ENCODE measurements around the gene HTRA2.

Gene HTRA2

DNA sequence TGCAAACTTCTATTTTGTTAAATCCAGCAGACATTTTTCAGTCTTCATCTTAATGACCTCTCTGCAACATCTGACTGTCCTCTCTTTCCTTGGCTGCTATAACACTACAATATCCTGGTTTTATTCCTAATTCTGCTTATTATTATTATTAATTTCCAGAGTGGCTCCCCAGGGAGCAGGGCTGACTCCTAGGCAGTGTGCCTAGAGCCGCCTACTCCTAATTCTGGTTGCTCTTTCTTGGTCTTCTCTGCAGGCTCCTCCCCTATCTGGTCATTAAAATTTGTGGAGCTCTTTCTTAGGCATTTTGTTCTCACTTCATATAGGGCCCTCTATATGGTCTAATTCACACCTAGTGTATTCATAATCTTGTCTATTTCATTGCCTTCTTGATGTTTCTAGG lies 13.2 kb downstream of the HTRA2 start:
- no peak for DNase-seq (ENCODE audit: low read depth in 2 of 2)

DNA sequence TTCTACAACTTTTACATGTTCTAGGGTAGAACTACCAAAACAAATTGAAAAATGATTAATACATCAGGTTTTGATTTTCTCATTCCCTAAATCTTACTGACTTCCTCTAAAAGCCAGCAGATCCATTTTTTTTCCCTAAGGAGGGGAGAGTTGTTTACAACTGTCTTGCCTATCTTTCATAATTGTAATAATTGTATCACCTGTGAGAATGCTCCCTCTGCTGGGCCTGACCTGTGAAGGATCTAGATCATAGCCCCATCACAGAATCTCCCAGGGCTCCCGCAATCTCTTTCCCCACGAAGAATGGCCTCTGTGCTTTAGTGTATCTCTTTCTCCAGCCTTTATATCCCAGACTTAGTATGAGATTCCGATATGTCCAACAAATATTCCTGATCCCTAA lies 14.9 kb downstream of the HTRA2 start:
- no peak for DNase-seq (ENCODE audit: low read depth in 2 of 2)

DNA sequence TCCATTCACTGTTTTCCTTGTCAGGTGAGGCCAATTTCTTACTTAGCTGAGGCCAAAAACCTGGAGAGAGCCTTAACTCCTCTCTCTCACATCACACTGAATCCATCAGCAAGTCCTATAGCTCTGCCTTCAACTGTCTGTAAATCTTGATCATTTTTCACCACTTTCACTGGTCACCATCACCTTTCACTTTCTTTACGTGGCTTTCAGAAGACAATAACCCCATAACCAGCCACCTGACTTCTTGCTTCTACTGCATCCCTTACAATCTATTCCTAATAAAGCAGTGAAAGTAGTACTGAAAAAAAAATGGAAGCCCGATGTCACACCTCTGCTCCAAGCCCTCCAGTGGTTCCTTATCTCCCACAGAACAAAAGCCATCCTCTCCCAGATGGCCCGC lies 16.3 kb downstream of the HTRA2 start:
- DNase-seq (ENCODE audit: low read depth in 2 of 2): no peak

DNA sequence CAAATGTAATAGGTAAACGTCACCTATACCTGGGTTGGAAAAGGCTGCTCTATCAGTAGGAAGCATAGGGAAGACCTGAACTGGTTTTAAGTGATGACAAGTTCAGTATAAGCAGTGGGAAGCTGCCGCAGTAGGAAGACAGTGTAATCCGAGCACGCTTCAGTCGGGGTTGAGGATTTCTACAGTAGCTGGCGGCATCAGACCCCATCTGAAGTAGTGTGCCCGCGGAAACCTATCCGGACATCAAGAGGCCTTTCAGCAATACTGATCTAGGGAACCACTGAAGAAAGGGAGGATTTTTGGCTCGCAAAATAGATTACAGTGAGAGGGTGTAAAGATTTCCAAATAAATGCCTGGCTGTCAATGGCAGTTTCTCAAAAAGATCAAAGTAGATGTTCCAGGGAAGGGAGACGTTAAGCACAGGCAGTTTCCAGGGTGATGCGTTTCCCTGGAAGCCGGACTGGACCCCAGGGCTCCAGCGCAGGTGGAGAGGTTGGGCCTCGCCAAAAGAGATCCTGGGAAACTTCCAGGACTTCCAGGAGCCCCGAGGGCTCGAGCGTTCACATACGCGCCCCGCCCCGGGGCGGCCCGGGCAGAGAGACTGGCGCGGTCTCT lies 18.7 kb downstream of the HTRA2 start:
- DNase-seq (ENCODE audit: low read depth in 2 of 2): no peak

DNA sequence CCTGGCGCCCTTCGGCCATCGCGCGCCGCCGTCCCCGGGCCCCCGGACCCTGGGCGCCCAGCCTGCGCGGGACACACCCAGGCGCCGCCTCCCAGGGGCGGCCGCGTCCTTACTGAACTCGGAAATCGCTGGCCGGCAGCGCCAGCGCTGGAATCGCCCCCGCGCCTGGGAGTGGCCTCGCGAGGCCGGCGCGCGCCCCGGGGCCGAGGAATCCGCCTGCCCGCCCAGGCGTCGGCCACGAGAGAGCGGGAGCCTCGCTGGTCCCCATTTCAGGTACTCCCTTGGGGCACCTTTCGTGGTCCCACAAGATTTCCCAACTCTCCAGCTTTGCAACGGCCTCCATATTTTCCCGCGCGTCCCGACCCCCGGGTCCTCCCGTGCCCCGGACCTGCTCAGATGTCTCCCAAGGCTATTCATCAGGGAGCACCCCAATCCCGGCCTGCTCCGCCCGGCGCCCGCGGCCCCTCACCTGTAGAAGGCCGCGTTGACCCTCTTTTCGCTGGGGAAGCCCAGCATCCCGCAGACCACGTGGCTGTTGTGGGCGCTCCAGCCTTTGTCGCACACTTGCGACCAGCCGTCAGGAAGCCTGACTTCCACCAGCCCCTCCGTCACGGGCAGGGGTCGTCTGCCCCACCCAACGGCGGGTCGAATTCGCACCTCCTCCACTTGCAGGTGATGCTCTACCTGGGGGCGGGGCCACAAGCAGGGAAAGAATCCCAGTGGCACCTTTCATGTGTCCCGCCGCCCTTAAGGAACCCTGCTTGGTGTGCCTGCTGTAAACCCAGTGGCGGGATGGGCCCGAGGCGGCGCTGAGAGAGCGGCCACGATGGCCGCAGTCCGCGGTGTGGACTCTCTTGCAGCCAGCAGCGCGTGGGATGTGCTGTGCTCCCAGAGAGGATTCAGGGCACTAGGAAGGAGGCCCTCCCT lies 19.4 kb downstream of the HTRA2 start:
- DNase-seq (ENCODE audit: low read depth in 2 of 2): no peak

DNA sequence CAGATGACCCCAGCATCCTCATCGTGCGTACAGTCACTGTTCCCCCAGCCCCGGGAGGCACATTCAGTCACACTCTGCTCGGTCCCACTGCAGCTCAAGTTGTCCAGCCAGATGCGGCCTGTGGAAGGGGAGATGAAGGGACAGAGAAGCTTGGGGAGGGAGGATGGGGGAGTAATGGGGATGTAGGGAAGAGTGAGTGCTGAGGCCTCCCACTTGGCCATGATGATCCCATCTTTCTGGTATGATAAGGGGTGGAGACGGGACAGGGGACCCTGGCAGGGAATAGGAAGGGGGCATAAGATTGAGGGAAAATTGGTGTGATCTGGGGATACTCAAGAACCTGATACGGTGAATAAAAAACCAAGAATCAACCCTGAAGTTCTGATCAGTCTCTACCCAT lies 20.5 kb downstream of the HTRA2 start:
- DNase-seq (ENCODE audit: low read depth in 2 of 2): no peak

DNA sequence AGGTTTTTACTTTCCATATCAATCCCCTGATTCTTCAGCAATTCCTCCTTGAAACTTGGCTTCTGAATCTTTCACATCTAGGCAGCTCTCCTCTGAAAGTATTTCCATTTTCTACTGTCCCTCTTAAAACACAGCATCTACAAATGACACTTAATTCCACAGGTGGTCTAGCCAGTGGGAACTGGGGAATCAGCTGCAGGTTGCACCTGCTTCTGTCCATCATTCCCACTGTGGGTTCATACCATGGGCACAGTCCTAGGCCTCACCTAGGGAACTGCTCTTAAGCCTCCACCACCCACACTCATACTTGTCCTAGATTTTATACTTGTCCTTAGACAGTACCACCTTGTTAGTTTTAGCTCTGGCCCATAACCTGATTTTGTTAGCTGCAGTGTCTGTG lies 21.8 kb downstream of the HTRA2 start:
- DNase-seq (ENCODE audit: low read depth in 2 of 2): no peak

DNA sequence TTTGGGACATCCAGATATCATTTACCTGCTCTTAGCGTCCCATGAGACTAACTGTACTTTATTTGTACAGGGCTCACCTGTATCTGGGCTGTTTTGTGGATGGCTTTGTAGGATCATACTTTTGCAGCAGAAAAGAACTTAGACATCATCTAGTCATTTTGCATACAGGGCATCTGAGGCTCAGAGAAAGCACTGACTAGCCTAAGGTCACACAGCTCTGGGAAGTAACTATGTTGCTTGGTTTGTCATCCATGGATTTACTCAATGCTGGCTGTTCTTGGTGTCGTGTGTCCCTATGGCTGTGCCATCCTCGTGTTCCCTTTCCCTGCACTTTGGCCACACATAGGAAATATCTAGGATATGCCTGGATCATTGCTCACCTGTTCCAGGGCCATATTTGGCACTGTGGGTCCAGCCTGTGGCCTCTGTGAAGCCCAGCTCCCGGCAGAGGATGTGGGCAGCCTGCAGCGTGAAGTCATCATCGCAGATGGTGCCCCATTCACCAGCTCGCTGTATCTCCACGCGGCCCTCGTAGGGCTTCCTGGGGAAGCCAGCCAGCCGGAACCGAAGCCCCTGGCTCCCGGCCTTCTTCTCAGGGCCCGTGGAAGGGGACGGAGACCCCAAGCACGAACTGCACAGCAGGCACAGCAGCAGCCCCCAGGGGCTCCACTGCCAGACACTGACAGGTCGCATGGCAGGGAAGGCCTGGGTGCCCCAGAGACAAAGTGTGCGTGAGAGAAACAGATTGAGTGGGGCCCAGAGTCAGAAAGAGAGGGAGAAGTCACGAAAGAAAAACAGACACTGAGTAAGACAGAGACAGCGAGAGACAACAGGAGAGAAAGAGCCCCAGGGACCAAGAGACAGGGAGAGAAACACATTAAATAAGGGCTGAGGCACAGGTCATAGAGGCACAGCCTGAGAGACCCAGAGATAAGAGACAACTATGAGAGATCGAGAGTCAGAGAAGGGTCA lies 22.5 kb downstream of the HTRA2 start:
- no peak for DNase-seq (ENCODE audit: low read depth in 2 of 2)

DNA sequence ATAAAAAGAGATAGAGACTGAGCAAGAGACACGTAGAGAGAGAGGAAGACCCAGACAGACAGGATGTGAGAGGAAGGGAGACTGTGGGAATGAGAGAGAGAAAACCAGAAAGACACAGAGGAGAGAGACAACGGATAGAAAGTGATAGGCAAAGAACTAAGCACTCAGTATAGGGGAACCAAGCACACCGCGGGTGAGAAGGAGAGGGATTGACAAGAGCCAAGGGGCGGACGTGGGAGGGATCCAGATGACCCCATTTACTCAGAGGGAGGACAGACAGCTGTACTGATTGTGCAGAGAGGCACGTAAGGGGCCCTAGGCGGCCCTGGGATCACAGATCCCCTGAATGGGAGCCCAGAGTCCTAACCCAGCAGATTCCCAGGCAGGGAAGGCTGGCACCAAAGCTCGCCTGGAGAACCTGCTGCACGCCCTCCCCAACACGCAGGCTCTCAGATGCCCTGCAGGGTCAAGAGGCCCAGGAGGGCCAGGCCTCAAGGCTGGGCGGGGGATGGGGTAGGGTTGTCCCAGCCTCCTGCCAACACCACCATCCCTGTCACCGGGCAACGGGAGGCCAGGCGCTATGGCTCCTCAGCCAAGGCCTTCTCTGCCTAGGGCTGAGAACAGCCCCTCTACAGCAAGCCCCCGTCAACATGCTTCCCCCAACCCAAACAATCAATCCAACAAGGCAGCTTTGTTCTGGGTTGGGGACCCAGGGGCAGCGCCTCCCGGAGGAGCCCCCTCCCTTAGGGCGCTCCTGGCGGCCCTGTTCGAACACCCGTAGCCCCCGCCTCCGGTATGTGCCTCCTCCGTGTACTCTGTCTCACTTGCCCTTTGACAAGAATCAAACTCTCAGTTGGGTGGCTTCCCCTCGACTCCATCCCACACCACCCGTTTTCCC lies 23.4 kb downstream of the HTRA2 start:
- no peak for DNase-seq (ENCODE audit: low read depth in 2 of 2)

DNA sequence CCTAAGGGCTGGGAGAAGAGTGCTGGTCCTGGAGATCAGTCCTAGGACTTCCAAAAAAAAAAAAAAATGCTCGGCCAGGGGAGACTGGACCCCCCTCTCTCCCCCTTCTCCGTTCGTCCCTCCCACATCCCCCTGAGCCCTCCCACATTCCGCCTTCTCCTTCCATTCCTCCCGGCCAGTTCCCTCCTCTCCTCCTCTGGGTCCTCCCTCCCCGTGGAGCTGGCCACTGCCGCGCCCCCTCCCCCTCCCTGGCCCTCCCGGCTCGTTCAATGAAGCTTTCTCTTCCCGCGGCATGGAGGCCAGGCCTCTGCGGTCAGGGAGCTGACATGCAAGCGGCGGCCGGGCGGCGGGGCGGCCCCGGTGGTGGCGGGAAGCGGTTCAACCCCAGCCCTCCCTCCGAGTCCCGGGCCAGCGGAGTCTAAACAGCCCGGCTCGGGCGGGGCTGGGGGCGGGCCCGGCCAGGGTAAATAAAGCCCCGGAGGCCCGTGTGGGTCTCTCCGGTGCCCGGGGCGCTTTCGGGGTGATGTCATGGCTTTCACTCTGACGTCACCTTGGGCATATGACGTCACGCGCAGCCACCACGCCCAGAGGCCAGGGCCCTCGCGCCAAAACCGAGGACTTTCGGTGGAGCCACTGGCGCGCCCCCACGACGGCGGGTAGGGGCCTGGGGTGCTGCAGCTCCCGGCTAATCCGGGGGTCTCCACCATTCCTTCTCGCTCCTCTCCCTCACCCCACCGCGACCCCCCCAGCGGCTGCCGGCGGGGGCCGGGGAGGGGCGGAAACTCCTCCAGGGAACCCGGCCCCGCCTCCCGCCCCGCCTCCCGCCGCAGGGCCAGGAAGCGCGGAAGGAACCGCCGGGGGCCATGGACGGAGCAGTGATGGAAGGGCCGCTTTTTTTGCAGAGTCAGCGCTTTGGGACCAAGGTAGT lies 24.4 kb downstream of the HTRA2 start, which contains the start of the genes DOK1 and LOXL3:
Gene DOK1, plus strand, starts transcription at position 829 of the 928 bp plus-strand sequence. Its CDS starts 35 bp downstream, at position 864.
Gene LOXL3, minus strand, starts transcription at position 51 of the 928 bp plus-strand sequence. CDS start 1,308 bp downstream, outside the sequence.
- peak; percentile 58 to 82 for DNase-seq (ENCODE audit: low read depth in 2 of 2)

DNA sequence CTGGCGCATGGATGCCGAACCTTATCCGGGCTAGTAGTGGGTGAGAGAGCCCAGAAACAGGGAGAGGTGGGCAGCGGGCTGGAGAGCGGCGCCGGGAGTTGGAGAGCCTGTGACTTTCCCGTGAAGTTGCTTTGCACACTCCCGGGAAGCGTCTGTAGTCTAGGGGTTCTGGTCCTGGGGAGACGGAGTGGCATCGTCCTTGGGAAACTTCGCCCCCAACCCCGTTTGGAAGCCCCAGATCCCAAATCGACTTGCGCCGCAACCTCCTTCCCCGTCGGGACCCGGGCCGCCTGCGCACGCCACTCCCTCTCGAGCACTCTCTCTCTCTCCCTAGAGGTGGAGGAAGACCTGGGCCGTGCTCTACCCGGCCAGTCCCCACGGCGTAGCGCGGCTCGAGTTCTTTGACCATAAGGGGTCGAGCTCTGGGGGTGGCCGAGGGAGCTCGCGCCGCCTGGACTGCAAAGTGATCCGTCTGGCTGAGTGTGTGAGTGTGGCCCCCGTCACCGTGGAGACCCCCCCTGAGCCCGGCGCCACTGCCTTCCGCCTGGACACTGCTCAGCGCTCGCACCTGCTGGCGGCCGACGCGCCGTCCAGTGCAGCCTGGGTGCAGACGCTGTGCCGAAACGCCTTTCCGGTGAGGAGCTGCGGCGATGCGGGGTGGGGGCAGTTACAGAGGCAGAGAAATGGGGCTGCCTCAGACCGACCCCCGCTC lies 25.2 kb downstream of the HTRA2 start:
- DNase-seq (ENCODE audit: low read depth in 2 of 2): no peak

DNA sequence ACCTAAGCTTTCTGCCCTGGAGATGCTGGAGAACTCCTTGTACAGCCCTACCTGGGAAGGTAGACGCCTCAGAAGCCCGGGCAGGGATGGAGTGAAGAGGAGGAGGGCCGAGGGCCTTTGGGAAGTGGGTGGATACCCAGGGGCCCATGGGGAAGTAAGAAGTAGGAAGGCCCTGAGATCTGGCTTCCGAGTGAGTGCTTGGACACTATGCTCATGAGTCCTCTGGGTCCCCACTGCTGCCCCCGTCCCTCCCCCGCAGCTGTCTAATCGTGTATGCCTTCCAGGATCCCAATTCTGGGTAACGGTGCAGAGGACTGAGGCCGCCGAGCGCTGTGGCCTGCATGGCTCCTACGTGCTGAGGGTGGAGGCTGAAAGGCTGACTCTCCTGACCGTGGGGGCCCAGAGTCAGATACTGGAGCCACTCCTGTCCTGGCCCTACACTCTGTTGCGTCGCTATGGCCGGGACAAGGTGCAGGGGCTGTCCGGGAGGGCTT lies 25.9 kb downstream of the HTRA2 start:
- no peak for DNase-seq (ENCODE audit: low read depth in 2 of 2)

DNA sequence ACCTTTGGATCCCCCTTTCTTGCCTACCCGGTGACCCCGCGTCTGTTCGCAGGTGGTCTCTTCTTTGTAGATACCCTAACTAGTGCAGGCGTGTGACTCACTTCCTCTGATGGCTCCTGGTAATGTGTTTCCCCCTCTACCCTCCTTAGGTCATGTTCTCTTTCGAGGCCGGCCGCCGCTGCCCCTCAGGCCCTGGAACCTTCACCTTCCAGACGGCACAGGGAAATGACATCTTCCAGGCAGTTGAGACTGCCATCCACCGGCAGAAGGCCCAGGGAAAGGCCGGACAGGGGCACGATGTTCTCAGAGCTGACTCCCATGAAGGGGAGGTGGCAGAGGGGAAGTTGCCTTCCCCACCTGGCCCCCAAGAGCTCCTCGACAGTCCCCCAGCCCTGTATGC lies 26.4 kb downstream of the HTRA2 start:
- no peak for DNase-seq (ENCODE audit: low read depth in 2 of 2)

DNA sequence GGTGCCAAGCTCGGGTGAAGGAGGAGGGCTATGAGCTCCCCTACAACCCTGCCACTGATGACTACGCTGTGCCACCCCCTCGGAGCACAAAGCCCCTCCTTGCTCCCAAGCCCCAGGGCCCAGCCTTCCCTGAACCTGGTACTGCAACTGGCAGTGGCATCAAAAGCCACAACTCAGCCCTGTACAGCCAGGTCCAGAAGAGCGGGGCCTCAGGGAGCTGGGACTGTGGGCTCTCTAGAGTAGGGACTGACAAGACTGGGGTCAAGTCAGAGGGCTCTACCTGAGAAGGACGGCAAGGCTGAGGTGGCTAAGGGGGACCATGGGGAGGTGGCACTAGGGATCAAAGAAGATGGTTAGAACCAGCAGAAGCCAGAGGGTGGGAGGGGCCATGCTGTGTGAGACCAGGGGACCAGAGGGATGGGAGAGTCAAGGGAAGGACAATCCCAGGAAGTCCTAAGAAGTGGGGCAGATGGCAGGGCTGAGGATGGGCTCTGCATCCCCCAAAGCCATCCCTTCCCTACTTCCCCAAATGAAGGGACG lies 27.2 kb downstream of the HTRA2 start:
- no peak for DNase-seq (ENCODE audit: low read depth in 2 of 2)

DNA sequence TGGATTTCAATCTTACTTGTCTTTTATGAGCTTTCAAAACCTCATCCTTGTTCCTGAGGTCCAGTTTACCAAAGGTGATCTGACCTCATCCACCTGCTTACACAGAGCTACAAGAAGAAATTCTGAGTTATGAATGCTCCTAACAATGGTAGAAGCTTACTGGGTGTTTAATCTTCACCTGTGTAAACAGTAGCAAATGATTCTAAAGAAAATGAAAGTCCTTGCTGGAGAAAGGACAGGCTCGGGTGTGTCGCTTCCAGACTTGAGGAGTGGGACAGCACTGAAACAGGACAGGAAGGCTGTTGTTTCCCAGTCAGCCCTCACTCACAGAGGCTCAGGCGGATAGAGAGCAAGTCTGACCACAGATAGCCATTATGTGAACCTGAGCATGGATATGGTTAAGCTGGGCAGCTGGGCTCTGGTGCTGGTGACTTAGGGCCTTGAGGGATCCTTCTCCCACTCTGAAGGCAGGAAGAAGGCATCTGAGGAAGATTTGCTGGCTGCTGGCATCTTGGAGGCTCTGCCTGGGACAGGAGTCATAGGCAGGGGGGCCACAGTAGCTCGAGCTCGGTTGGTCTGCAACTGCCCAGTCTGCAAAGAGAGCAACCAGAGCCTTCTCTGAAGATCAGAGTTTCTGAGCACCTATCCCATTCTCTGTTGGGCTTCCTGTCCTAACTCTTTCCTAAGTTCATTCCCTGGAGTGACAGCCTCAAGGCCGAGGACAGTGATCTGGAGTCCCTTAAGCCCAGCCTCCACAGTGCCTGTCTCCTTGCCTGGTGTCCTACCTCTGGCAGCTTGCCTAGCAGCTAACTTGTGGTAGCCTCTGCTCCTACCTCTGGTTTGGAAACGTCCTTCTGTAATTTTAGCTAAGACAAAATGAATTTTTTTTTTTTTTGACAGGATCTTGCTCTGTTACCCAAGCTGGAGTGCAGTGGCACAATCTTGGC lies 28.8 kb downstream of the HTRA2 start:
- no peak for DNase-seq (ENCODE audit: low read depth in 2 of 2)

DNA sequence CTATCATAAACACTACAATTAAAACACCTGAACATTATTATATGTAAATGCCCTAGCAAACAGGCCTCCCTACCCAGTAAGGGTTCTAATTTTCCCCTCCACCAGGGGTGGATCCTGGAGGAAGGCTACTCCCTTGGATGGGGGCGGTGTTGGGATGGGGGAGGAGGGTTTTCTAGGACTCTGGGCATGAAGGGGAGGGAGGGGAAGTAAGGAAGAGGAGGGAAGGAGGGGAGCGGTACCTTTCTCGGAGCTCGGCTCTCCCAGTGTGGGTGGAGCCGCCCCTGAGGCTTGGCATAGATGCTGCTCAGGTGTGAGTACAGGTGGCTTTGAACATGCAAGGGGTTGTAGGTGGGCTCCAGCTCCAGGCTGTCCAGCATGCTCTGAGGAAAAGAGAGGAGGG lies 30.2 kb downstream of the HTRA2 start:
- DNase-seq (ENCODE audit: low read depth in 2 of 2): no peak

DNA sequence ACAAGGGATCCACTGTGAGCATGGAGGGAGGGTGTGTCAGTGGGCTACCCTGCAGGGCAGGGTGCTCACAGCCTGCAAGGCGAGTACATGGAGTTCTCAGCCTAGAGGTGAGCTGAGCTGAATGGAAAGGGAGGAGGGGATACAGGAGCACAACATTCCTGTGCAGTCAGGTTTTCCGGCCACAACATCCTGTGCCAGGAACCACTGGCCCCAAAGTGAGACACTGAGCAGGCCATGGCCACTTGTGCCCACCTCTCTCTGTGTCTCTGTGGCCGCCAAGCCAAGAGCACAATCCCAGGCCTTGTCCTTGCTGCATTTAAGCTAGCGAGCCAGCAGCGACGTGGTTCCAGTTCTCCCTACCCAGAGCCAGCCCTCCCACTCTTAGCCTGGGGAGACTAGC lies 30.9 kb downstream of the HTRA2 start:
- no peak for DNase-seq (ENCODE audit: low read depth in 2 of 2)
